Measurements from ENCODE around the gene TSPAN4.
A peak's percentile ranks its signal among the peaks of the same experiment; 100 is the strongest.

The TSPAN4 gene

GRCh38 chr11:893008-893654, 50.5 kb downstream of the TSPAN4 start:
- no peak for DNase-seq

DNA sequence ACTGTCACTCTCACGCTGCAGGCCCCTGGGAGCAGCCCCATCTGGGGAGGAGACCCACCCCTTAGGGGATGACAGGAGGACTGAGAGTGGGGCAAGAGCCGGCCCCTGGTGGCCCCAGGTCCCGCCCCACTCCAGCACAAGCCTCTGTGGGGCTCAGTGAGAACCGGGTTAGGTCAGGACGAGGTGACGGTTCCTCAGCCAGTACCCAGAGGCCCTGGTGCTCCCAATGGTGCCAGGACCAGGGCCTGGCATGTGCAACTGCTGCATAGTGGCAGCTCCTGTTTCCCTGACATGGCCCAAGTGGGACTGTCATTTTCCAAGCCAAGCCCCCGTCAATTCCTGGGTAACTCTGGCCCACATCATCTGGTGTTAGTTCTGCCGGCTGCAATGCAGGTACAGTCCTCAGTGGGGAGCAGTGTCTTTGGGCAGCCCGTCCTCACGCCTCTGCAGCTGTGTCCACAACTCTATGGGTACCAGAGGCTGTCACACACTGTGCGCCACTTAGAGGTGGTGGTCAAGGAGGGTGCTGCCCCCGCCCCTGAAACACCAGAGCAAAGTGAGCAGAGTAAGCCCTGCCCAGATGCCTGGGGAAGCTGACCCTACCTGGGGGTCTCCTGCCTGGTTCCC, 52.0 kb downstream of the TSPAN4 start:
- DNase-seq: no peak

- DNase-seq: no peak
These were observed 52.9 kb downstream of the TSPAN4 start for GRCh38 chr11:895331-896110.

- DNase-seq: no peak
These were observed 54.8 kb downstream of the TSPAN4 start for GRCh38 chr11:897253-898142.

GRCh38 chr11:898143-898511, 55.5 kb downstream of the TSPAN4 start:
- no peak for DNase-seq

DNA sequence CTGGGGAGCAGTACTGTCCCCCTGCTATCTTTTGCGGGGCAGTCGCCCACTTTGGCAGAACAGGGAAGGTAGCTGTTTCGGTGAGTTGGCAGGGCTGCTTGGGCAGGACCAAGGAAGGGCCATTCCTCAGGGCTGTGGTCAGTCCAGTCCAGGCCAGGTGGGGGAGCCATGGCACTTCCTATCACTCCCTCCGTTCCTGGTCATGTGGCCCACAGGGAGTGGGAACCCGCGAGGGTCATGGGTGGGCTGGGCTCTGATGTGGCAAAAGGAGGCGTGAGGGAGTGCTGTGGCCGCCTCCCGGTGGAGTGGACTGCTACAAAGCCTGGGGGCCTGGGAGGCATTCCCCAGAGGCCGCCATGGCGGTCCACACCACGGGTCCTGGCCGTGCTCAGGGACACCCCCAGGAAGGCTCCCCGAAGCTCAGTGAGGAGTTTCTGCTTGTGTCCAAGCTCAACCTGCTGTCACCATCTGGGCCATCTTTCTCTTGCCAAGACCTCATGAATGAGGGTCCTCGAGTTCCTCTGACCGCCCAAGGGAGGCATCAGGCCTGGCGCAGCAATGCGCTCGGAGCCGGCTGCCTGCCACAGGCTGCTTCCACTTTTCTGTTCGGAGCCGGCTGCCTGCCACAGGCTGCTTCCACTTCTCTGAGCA, 56.0 kb downstream of the TSPAN4 start:
- DNase-seq: no peak

DNA sequence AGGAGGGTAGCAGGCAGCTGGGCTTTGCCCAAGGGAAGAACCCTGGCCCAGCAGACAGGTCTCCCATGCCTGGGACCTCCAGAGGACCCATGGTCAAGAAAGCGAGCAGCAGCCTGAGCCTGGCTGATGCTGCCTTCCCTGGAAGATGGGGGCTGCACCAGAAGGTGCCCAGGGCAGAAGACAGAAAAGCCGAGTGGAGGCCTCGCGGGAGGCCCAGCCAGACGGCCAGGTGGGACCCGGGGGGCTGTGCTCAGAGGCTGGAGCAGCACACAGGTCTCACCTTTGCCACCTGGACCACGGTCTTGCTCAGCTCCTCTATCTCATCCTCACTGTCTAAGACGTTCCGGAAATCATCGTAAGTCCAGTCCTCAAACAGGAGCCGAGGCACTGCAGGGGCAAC, 57.1 kb downstream of the TSPAN4 start:
- no peak for DNase-seq

- no peak for DNase-seq
These were observed 57.9 kb downstream of the TSPAN4 start for GRCh38 chr11:900545-900944.

- DNase-seq: no peak
These were observed 58.9 kb downstream of the TSPAN4 start for GRCh38 chr11:901452-902061.

GRCh38 chr11:904380-904779, 61.7 kb downstream of the TSPAN4 start:
- DNase-seq: no peak

DNA sequence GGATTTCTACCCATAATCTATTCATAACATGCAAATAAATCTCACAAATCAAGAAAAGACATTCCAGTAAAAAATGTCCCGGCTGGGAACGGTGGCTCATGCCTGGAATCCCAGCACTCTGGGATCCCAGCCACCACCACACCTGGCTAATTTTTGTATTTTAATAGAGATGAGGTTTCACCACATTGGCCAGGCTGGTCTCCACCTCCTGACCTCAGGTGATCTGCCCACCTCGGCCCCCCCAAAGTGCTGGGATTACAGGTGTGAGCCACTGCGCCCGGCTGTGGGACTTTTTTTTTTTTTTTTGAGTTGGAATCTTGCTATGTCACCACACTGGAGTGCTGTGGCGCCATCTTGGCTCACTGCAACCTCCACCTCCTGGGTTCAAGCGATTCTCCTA, 63.3 kb downstream of the TSPAN4 start:
- DNase-seq: no peak

DNA sequence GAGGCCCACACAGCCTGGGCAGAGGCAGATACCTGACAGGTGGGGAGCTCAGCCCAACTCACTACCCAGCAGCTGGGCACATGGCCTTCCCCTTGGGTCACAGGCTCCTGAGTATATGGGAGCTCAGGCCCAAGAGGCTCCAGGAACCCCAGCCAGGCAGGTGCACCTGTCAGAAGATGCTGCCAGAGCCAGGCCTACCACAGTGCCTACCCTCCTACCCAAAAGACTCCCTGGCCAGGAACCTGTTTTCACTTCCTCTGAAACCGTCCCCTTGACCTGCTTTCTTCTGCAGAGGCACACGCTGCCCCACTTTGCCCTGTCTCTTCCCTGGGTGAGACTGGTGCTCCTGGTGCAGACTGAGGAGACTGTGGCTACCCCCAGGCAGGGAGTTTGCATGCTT, 65.0 kb downstream of the TSPAN4 start:
- DNase-seq: no peak

DNA sequence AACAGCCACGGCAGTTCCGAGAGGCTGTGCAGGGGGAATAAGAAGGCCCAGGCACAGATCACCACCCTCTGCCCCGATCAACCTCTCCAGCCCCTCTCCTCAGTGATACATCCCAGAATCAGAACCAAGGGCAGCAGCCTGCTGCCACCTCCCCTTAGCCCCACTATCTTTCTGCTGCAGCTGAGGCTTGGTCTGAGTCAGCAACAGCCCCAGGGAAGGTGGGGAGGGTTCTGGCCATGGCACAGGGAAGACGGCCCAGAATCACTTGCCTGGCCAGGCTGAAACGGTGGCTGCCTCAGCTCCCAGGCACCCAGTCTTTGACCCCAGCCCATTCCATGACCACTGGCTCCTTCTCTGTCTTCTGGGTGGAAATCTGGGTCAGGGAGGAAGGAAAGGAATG, 65.6 kb downstream of the TSPAN4 start:
- DNase-seq: no peak

DNA sequence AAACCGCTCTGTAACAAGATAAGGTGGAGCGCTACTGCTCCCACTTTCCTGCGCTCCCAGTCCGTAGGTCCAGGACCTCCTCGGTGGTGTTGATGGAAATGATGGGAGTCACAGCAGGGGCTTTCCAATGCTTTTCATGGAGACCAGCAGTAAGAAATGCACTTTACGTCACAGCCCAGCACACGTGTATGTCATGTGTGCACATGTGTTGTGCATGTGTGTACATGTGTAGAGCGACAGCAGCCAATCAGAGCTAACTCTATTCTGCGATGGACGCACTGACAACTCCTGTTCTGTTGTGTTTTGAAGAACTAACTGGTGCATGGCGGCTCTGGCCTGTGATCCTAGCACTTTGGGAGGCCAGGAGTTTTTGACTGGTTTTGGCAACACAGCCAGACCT, 66.8 kb downstream of the TSPAN4 start:
- DNase-seq: no peak

- peak in 1 of 2 donors; percentile 42 for DNase-seq
These were observed 67.5 kb downstream of the TSPAN4 start for GRCh38 chr11:910044-910588.

GRCh38 chr11:910589-911030, 68.0 kb downstream of the TSPAN4 start, which contains the start of gene CHID1:
Gene CHID1, minus strand, starts transcription at chr11:910810. Its CDS starts 5,994 bp downstream, at chr11:904816.
- peak; percentile 88 to 91 for DNase-seq

- peak; percentile 54 to 55 for DNase-seq
These were observed 68.6 kb downstream of the TSPAN4 start for GRCh38 chr11:911031-911889.

DNA sequence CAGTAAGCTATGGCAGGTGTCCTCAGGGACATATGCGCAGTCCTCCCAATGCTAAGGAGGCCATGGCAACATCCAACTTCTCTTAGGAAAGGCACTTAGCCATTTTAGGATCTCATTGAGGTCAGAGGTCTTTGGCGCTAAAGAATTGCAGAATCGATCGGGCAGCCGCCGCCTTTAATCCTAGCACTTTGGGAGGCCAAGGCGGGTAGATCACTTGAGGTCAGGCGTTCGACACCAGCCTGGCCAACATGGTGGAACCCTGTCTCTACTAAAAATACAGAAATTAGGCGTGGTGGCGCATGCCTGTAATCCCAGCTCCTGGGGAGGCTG, 69.2 kb downstream of the TSPAN4 start:
- DNase-seq: no peak

DNA sequence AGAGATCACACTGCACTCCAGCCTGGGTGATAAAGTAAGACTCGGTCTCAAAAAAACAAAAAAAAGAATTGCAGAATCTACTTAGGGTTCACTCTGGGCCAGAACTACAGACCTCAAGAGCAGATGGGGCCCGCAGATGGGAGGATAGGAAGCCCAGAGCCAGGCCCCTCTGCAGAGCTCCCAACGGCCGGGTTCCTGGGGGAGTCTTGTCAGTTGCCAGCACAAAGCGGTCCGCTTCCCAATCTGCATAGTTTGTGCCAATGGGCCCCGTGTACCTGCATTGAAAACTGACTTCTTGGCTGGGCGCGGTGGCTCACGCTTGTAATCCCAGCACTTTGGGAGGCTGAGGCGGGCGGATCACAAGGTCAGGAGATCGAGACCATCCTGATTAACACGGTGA, 69.6 kb downstream of the TSPAN4 start:
- no peak for DNase-seq

DNA sequence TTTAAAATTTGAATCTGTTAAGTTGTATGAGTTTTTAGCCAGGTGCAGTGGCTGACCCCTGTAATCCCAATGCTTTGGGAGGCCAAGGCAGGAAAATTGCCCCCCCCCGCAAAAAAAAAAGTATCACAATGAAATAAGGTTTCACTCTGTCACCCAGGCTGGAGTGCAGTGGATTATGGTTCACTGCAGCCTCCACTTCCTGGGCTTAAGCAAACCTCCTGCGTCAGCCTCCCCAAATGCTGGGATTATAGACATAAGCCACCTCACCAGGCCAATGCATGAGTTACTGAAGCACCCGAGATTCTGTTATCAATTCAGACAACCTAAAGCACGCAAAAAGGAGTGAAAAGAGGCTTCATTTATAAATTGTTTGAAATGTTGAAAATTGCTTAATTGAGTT, 70.4 kb downstream of the TSPAN4 start:
- no peak for DNase-seq

DNA sequence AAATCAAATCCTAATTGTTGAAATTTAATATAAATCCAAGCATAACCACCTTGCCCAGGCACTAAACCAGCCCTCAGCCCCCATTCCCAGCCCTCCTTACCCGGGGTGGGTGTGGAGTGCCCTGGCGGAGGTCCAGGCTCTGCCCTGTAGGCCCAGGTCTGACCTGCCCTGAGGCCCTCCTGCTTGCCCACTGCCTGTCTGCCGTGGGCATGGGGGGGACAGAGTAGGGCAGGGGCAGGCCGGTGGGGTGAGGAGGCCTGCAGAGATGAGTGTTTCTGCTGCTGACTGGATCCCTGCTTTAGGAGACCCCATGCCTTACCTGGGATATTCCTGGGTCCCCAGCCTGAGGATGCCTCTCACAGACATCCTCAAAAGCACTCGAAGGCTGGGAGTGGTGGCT, 71.6 kb downstream of the TSPAN4 start:
- no peak for DNase-seq

Measured in stimulated activated CD4-positive, alpha-beta T cell treated with anti-CD3 and anti-CD28 coated beads, Interleukin-2, amount 100 ng/mL, for 24 hours (primary cell).